Measurements from ENCODE around the gene PPM1B.

DNA sequence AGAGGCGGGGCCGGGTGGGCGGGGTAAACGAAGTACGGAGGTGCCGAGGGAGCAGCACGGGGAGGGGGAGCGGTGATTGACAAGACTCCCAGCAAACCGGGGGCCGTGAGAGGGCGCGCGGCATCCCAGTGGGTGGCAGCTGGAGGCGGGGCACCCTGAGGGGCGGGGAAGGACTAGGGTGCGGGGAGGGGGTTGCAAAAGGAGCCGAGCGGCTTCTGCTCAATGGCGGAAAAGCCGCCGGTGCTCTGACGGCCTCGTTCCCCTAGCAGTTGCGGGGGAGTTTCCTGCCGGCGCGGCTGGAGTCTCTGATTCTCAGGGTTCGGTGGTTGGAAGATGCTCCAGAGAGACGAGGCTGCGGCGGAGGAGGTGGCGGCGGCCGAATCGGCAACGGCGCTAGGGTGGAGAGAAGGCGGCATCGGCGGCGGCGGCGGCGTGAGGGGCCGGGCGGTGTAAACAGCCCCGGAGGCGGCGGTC lies at the start of gene PPM1B:
- TF ChIP-seq EZH2 (IDR thresholded peaks at IDR 0.05; ENCODE audit: low read length, missing control alignments): no peak
- no peak for TF ChIP-seq CTCF (conservative IDR thresholded peaks at IDR 0.05 in 1 of 2, IDR thresholded peaks at IDR 0.05 in 1 of 2; ENCODE audit: low read depth in 1 of 2, low read length in 2 of 2)

Data from fibroblast of lung (primary cell).